ENCODE data around the gene MRPL47. TPM values are rescaled to one million over a fixed set of nuclear protein-coding genes. Genes with fewer than 3 reads are reported as not detected.

Gene MRPL47
- total and polyA plus RNA-seq, 2 of the 13 experiments (the other 11 are each of a cell fraction or from before 2014, with no cell fraction given), result 36.1 to 83.8 TPM

- TF ChIP-seq ZBTB43 (CRISPR knock-in tag; conservative IDR thresholded peaks at IDR 0.05), result no peak
- TF ChIP-seq ZFY (CRISPR knock-in tag; IDR thresholded peaks at IDR 0.05), result peak; percentile 57
- TF ChIP-seq ZNF703 (CRISPR knock-in tag; IDR thresholded peaks at IDR 0.05; ENCODE audit: borderline replicate concordance), result no peak
- no peak; the same call in 1 of the 2 replicates for TF ChIP-seq HCFC1 (IDR thresholded peaks at IDR 0.05; ENCODE audit: low read depth, low read length)
- peak; percentile 89 for TF ChIP-seq CREM (IDR thresholded peaks at IDR 0.05)
- no peak for TF ChIP-seq CREM (CRISPR knock-in tag; IDR thresholded peaks at IDR 0.05)
- TF ChIP-seq NR2F6 (IDR thresholded peaks at IDR 0.05), result no peak
- TF ChIP-seq NR2F6 (CRISPR knock-in tag; IDR thresholded peaks at IDR 0.05), result no peak
- TF ChIP-seq SMAD1 (CRISPR knock-in tag; IDR thresholded peaks at IDR 0.05; ENCODE audit: borderline replicate concordance, low read depth), result no peak
- TF ChIP-seq ZNF792 (CRISPR knock-in tag; IDR thresholded peaks at IDR 0.05), result peak; percentile 53
- TF ChIP-seq POLR2G (IDR thresholded peaks at IDR 0.05; ENCODE audit: low read depth, low read length), result peak; percentile 93
- no peak for TF ChIP-seq SMARCE1 (IDR thresholded peaks at IDR 0.05; ENCODE audit: borderline replicate concordance)
- TF ChIP-seq ARID4A (CRISPR knock-in tag; IDR thresholded peaks at IDR 0.05; ENCODE audit: borderline replicate concordance), result peak; percentile 91
- peak; percentile 80 for TF ChIP-seq GATAD1 (CRISPR knock-in tag; IDR thresholded peaks at IDR 0.05)
- TF ChIP-seq ZNF44 (CRISPR knock-in tag; IDR thresholded peaks at IDR 0.05), result no peak
- 0 out of 2 replicates have a peak, but pooled peaks have one; percentile 35 for TF ChIP-seq ZNF543 (CRISPR knock-in tag; IDR thresholded peaks at IDR 0.05)
- TF ChIP-seq ZMYM3 (CRISPR knock-in tag; IDR thresholded peaks at IDR 0.05), result peak; percentile 26; the same call in 1 of the 2 replicates
- TF ChIP-seq ZBTB46 (CRISPR knock-in tag; IDR thresholded peaks at IDR 0.05; ENCODE audit: borderline replicate concordance), result no peak
- no peak for TF ChIP-seq ZNF275 (CRISPR knock-in tag; IDR thresholded peaks at IDR 0.05; ENCODE audit: borderline replicate concordance)
- TF ChIP-seq XRCC5 (optimal IDR thresholded peaks at IDR 0.05; ENCODE audit: low read length), result no peak
- no peak for TF ChIP-seq ZNF839 (CRISPR knock-in tag; IDR thresholded peaks at IDR 0.05; ENCODE audit: borderline replicate concordance)
- TF ChIP-seq ZNF883 (CRISPR knock-in tag; IDR thresholded peaks at IDR 0.05; ENCODE audit: not compliant biosample characterization), result peak; percentile 31
- TF ChIP-seq JUNB (CRISPR knock-in tag; IDR thresholded peaks at IDR 0.05; ENCODE audit: borderline replicate concordance), result no peak
- TF ChIP-seq RFXAP (CRISPR knock-in tag; IDR thresholded peaks at IDR 0.05; ENCODE audit: borderline replicate concordance), result peak; percentile 94
Measured at GRCh38 chr3:179562591-179563270, 41.7 kb downstream of the MRPL47 start, which contains the start of gene ACTL6A (continued).
